Ureter (tissue), 1 donor: ENCODE results near the gene RBBP4. TPM values are rescaled to one million over a fixed set of nuclear protein-coding genes. Genes with fewer than 3 reads are reported as not detected.
"Not testable (repeated sequence)": the region's sequence is repeated elsewhere in the genome, so short reads cannot be mapped to it uniquely, and the experiment has no call there.

Source experiments
- DNase-seq: peaks from one replicate; pipeline ENCODE4 v3.0.0-alpha.2; 2020; ENCODE audit warnings: low spot score
- total RNA-seq: library from RNA; stranded (reverse); gene quantifications from one replicate; pipeline ENCODE4 v1.2.4, GENCODE V29; 2023
- donor health status: DM: yes; HTN: yes; CAD: no.

The RBBP4 gene
- total RNA-seq, 1 donor from 2014 or later, result 213 TPM

DNA sequence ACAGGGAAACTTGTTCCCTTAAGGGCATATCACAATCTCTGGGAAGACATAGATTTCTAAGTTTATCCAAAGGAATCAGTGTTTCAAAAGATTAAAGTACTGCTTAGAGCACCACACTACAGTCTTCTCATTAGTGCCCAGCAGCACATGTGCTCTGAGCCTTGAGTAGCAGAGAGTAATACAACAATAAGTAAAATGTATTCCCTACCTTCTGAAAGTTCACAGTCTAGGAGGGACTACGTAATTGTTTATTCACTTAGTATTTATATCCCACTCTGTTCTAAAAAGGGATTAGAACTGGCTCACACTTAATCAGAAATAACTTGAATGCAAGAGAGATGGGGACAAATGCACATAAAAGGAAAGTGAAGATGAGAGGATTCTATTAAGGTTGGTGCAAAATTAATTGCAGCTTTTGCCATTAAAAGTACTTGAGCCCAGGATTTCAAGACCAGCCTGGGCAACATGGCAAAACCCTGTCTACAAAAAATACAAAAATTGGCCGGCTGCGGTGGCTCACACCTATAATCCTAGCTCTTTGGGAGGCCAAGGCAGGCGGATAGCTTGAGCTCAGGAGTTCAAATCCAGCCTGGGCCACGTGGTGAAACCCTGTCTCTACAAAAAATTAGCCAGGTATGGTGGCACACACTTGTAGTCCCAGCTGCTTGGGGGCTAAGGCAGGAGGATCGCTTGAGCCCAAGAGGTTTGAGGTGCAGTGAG lies 42.6 kb downstream of the RBBP4 start:
- no peak for DNase-seq

DNA sequence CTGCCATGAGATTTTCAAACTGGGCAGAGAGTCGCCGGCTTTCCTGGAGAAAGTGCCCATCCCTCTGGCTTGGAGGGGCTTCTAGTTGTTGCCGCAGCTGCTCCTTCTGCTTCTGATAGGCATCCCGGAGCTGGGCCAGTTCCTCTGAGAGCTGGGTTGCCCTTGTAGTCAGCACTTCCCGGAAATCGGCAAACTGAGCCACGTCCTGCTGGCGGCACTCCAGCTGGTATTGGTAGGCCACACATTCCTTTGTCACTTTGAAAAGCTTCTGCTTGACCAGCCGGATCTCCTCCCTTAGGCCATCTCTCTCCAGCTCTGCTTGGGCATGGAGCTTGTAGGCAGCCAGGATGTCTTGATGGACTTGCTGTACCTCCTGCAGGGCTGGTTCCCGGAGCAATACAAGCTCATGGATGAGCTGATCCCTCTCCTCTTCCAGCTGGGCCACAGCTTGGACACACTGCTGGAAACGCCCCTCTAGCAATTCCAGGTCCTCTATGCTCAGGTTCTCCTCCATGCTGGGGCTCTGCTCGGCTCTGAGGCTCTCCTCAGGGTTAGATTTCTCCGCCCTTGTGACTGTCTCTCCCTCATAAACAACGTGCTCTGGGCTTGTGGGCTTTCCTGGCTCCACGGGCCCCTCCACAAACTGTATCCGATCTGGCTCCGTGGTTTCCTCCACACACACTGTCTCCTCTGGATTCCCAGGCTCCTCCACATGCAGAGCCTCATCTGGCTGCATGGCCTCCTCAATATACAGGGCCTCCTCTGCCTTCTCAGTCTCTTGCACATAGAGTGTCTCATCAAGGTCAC lies 44.3 kb downstream of the RBBP4 start:
- peak; percentile 74 for DNase-seq

DNA sequence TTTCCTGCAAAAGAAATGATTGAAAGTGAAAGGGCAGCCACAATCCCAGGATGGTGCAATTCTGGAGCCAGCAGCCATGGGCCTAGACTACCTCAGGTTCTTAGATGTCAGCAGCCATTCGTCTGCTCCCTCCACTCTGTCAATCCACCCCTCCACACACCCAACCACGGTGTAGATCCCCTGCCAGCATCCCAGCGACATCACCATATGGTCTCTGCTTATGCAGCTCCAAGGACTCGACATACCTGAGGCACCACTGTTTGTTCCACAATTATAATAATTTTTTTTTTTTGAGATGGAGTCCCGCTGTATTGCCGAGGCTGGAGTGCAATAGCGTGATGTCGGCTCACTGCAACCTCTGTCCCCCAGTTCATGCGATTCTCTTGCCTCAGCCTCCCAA lies 45.0 kb downstream of the RBBP4 start:
- DNase-seq, result no peak

DNA sequence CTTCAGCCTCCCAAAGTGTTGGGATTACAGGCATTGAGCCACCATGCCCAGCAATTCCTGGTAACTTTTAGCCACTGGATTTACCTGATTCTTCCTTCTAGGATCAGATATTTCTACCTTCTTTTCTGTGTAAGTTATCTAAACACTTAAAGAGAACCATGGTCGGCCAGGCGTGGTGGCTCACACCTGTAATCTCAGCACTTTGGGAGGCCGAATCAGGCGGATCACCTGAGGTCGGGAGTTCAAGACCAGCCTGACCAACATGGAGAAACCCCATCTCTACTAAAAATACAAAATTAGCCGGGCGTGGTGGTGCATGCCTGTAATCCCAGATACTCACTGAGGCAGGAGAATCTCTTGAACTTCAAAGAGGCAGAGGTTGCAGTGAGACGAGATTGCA lies 46.0 kb downstream of the RBBP4 start:
- not testable (repeated sequence) for DNase-seq

DNA sequence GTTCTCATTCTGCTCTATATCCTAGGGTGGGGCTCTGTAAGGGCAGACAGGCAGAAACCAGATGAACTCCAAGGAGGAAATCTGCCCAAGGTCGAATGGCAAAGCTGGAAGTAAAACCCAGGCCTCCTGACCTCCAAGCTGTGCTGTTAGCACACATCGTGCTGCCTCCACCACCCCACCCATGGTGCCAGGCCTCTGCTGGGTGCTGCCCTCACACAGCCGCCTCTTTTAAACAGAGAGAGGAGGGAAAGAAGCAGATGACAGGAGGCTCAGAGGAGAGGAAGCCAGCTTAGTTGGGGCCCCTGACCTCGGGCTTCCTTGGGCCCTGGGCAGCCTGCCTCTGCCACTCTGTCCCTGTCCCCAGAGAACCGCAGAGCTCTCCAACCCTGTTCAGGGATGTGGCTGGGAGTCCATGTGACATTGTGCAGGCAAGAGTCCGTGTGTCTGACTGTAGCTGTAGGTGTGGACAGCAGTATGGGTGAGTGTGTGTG lies 50.5 kb downstream of the RBBP4 start:
- no peak for DNase-seq

DNA sequence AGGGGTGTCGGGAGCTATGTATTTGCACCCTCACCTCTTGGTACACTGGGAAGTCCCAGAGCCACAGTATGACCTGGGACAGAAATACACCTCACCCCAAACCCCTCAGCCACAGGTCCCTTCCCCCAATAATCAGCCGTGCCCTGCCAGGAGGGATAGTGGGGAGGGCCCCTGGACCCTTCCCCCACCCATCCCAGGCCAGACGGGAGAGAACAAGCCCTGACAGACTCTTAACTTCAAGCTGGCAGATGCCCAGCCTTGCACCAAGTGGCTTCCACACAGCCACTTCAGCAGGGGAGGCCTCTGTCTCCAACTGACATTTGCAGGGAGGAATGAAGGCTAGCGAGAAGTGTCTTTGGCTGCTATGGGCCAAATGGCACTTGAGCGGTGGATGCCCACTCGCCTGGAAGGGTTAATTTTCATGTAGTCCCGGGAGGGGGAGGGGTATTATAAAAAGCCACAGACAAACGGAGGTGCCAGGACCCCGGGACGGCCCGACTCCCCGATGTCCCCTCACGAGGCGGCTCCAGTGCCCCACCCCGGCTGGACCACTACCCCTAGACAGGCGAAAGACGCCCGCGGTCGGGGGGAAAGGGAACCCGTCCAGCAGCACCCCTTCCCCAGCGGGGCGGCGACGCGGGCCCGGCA lies 51.1 kb downstream of the RBBP4 start:
- no peak for DNase-seq

DNA sequence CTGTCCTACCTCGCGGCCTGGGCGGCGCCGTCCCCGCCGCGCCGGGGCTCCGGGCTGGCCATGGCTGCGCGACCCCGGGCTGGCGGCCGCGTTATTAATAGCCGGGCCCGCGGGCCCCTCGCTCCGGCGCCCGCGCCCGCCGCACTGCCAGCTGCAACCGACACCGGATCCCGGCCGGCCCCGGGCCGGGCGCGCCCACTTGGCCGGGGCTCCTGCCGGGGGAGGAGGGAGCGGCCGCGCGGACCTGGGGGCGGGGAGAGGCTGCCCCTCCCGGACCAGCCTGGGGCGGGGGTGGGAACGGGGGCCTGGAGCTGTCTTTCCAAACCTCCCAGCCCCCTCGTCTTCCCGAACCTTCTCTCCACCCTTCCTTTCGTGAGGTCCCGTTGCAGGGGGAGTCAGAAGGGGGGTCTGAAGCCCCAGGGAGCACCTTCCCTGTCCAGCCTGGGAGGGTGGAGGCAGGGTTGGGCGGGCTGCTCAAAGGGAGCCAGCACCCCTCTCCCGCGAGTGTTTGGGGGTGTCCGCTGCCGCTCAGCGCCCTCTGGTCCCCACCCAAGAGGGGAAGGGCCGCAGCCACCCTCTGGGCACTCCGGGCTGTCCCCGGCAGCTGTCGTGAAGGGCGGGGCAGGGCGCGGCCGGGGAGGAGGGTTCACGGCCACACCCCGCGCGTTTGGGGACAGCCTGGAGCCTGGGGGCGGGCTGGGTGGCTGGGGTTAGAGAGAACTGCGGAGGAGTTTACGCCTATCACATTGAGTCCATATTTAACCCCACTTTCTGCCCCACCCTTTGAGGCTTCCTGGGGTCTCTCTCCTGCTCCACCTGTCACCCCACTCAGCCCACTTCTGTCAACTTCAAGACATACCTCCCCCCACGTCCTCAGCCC lies 51.8 kb downstream of the RBBP4 start, which contains the start of gene SYNC:
Gene SYNC, minus strand, starts transcription at position 172 of the 880 bp plus-strand sequence. Its CDS starts 110 bp downstream, at position 62.
- peak; percentile 60 for DNase-seq

DNA sequence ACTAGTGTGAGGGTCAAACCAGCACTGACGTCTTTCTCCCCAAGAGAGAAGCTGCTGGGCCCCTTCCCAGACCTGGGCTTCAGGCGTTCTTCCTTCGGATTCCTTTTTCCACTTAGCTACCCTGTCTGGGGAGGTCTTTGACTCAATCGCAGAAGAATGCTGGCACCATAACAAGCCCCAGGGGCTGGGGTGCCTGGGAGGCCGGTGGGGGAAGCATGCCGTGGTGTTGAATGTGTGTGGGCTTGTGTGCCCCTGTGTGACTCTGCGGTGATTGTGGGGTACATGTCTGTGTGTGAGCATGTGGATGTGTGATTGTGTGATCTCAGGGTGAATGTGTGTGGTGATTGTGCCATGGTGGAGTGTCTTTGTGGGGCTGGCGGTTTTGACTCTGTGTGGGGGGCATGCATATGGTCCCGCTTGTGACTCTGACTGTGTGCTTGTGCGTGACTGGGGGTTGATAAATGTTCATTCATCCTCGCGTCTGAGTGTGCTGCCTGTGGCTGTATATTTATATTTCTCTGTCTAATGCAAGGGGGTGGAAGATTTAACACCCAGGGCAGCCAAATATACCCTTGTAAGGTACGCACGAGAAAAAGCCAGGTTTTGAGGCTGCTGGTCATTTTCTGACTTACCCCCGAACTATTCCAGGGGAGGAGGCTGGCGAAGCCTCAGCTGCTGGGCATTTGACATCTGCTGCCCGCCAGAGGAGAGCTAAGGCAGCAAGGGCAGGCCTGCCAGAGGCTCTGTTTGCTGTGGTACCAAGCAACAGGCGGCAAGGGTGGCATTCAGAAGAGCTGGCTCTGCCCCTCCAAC lies 52.7 kb downstream of the RBBP4 start:
- DNase-seq, result no peak

DNA sequence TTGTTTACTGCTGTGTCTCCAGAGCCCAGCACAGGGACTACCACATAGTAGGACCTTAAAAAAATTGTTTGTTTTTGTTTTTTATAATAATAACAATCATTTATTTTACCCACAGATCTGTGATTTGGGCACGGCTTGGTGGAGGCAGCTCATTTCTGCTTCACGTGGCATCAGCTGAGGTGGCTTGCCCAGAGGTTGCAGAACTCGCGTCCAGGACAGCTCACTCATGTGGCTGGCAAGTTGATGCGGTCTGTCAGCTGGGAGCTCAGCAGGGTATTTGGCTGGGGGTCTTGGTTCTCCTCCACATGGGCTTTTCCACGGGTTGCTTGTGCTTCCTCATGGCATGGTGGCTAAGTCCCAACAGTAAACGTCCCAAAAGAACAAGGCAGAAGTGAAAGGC lies 54.5 kb downstream of the RBBP4 start:
- no peak for DNase-seq

DNA sequence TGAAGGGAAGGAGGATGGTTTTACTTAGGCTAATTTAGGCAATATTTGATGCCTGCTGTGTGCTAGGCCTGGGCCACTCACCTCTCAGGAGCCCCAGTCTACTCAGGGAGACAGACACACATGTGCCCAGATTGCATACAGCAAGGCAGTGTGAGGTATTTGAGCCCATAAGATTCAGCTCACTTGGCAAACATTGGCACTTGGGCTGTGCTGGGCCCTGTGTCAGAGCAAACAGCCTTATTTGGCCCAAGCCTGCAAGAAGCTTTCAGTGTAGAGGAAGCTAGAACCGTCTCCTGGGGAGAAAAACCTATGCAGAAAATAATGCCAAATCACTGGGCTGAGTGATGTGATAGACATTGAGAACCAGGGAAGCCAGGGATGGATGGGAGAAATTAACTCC lies 55.5 kb downstream of the RBBP4 start:
- DNase-seq, result no peak

DNA sequence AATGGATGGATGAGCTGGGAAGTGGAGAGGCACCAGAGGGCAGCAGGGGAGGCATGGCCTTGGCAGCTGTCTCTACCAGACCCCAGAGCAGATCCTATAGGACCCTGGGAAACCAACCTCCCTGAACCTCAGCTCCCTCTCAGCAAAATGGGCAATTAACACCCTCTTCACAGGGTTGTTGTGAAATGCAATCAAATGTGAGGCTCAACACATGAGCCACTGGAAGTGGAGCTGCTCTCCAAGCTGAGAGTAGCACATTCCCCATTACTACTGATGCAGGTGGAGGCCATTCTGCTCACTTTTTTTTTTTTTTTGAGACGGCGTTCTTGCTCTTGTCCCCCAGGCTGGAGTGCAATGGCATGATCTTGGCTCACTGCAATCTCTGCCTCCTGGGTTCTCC lies 58.1 kb downstream of the RBBP4 start:
- DNase-seq, result no peak

DNA sequence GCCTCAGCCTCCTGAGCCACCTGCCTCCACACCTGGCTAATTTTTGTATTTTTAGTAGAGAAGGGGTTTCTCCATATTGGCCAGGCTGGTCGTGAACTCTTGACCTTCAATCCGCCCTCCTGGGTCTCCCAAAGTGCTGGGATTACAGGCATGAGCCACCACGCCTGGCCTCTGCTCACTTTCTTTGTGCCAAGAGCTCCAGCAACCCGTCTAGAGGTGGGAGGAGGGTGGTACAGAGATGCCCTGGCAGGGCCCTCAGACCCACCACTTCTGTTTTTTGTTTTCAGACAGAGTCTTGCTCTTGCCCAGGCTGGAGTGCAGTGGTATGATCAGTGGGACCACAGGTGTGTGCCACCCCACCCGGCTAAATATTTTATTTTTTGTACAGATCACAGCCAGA lies 58.5 kb downstream of the RBBP4 start:
- no peak for DNase-seq

DNA sequence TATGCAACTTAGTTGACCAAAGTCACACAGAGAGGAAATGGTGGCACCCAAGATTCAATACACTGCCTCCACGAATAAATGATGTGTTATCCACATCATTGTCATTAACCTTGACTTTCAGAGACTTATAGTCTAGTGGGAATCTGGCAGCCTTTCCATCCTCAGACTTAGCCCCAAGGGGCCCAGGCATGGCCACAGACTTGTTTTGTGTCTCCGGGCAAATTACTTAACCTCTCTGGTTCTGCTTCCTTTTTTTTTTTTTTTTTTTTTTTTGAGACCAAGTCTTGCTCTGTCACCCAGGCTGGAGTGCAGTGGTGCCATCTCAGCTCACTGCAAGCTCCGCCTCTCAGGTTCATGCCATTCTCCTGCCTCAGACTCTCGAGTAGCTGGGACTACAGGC lies 60.2 kb downstream of the RBBP4 start:
- DNase-seq, result not testable (repeated sequence)

DNA sequence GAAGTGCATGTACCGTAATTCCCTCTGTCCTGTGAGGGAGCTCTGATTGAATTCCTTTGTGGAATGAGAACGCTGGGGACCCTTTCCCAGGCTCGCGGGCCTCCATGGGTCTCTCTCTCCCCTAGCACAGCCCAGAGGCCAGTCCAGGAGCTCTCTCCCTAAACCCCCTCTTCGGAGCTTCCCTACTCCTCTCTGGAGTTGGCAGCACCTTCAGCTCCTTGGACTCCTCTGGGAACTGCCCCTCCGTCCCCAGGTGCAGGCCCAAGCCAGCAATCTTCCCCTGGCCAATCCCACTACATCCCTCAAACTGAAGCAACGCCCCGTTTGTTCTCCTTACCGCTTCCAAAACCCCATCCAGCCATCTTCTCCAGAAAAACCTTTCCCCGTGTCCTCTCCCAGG lies 62.1 kb downstream of the RBBP4 start:
- DNase-seq, result no peak

DNA sequence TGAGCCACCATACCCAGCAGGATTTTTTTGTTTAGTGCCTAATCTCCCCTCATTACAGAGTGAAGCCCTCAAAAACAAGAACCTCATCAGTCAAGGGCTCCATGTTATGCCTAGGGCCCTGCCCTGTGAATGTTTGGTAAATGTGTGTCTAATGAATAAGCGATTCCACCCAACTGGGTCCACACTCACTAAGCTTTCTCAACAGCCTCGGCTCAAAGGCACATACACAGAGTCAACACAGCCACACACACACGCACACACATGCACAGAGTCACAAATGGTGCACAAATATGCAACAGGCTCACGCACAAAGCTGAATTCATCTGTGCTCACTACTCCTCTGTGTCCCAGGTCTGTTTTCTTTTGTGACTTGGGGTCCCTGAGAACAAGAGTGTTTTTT lies 63.3 kb downstream of the RBBP4 start:
- DNase-seq, result no peak

DNA sequence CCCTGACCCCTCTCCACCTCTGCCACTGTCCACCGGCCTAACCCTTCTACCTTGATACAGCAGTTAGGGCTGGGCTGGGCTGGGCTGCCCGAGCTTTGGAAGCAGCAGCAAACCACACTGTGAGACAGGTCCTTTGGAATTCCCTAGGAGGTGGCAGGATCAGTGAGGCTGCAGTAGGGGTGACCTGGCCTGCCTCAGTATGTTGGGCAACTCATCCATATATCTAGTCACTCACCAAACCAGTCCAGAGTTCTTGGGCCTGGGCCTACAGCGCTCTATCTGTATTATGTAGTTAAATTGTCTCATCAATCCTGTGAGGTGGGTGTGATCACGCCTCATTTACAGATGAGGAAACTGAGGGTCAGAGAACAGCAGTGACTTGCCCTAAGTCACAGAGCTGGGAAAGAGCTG lies 64.9 kb downstream of the RBBP4 start:
- DNase-seq, result no peak

DNA sequence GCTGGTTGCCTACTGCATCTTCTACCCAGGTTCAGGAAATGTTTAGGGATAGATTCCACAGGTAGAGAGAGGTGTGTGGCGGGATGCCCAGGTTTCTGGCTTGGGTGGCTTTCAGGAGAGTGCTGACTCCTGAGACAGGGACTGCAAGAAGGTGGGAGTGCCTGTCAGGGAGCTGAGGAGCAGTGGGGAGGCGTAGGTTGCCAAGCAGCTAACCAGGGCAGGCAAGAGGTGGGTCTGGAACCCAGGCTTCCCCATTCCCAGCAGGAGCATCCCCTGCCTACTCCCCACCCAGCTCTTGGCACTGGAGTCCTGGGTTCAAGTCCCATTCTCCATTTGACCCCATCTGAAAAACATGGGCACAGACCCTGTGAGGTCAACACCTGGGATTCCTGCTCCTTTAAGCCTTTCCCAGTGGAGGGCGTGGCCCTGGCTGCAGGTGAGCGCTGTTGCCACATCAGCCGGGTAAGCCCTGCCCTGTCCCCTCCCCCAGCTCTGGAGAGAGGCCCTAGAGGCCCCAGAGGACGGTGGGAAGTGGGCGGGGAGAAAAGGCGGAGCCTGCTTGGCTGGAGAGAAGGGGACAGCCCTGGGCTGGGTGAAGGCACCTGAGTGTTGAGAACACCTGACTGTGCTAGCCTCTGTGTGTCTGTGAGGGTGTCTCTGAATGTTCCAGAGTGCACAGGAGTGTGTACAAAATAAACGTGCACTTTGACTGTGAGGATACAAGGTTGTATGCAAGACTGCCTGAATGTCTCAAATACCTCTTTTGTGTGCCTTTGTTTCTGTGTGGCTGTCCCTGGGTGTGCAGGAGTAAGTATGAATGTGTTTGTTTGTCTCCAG lies 65.5 kb downstream of the RBBP4 start:
- peak; percentile 93 for DNase-seq

DNA sequence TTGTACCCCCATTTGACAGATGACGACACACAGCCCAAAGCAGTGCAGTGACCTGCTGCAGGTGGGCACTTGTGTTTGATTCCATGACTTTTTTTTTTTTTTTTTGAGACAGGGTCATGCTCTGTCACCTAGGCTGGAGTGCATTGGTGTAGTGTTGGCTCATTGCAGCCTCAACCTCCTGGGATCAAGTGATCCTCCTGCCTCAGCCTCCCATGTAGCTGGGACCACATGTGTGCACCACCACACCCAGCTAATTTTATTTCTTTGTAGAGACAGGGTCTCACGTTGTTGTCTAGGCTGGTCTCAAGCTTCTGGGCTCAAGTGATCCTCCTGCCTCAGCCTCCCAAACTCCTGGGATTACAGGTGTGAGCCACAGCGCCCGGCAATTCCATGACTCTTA lies 66.5 kb downstream of the RBBP4 start:
- no peak for DNase-seq

DNA sequence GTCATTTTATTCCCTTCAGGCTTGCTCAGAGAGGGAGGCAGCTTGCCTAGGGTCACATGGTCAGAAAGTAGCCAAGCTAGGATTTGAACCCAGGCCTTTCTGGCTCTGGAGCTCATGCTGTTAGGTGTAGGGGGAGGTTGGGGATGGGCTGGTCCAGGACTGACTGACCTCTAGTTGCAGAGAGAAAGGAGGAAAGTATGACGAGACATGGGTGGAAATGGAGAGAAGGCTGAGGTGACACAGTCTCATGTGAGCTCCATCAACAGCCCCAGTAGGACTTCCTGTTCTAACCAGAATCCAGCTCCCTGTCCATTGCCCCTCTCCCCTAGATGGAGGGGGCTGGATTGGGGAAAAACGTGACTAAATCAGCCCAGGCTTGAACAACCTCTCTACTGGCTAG lies 67.0 kb downstream of the RBBP4 start:
- DNase-seq, result no peak

DNA sequence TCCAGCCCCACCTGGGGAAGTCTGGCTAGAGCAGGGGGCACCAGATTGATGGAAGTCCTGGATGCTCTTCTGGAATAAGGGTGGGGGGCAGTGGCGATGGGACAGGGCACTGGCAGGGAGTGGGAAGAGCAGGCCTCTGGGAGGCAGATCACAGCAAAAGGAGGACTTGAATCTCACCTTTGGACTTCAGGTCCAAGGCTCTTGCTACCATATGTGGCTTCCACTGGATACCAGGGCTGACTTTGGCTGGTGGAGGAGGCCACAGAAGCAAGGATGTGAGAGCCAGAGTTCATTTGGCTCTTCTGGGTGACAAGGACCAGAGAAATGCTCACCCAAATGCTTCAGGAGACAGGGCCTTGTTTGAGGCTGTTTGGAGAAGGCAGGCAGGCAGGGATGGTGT lies 67.5 kb downstream of the RBBP4 start:
- no peak for DNase-seq
